NT2/D1 (cell line): ENCODE results near the gene GCNA.
"Not testable (repeated sequence)": the region's sequence is repeated elsewhere in the genome, so short reads cannot be mapped to it uniquely, and the experiment has no call there.

Source experiments
- DNase-seq: peaks from one replicate; pipeline ENCODE4 v3.0.0-alpha.2; 2011; ENCODE audit warnings: low read depth, low spot score
- H3K27me3 ChIP-seq: 2 replicates; pipeline ENCODE4 v1.6.0; 2011; ENCODE audit warnings: mild to moderate bottlenecking; ENCODE audit not compliant: insufficient read length, insufficient read depth
- H3K36me3 ChIP-seq: 2 replicates; pipeline ENCODE4 v1.6.1; 2011; ENCODE audit warnings: mild to moderate bottlenecking, low read length, mixed read lengths; ENCODE audit not compliant: insufficient read depth, insufficient read length
- H3K4me1 ChIP-seq: 2 replicates; pipeline ENCODE4 v1.5.1; 2011; ENCODE audit not compliant: insufficient read depth, insufficient read length
- H3K4me3 ChIP-seq: 2 replicates; pipeline ENCODE4 v1.5.1; 2011; ENCODE audit warnings: low read depth; ENCODE audit not compliant: insufficient read length
- H3K9ac ChIP-seq: 2 replicates; pipeline ENCODE4 v1.6.0; 2011; ENCODE audit warnings: low read depth; ENCODE audit not compliant: insufficient read length
- H3K9me3 ChIP-seq: 2 replicates; pipeline ENCODE4 v1.5.1; 2011; ENCODE audit warnings: mild to moderate bottlenecking, low read length; ENCODE audit not compliant: insufficient read depth
- SUZ12 ChIP-seq: IDR thresholded peaks from 2 replicates; pipeline ENCODE4 v1.6.1; 2011; ENCODE audit not compliant: insufficient read length, insufficient read depth; ENCODE audit errors: extremely low read depth
- YY1 ChIP-seq: IDR thresholded peaks from 2 replicates; pipeline ENCODE4 v1.6.1; 2011; ENCODE audit not compliant: insufficient read length, insufficient read depth
- ZNF274 ChIP-seq: IDR thresholded peaks from 2 replicates; pipeline ENCODE4 v1.6.1; 2011; ENCODE audit warnings: mild to moderate bottlenecking, low read depth, low read length

GCNA gene

DNA sequence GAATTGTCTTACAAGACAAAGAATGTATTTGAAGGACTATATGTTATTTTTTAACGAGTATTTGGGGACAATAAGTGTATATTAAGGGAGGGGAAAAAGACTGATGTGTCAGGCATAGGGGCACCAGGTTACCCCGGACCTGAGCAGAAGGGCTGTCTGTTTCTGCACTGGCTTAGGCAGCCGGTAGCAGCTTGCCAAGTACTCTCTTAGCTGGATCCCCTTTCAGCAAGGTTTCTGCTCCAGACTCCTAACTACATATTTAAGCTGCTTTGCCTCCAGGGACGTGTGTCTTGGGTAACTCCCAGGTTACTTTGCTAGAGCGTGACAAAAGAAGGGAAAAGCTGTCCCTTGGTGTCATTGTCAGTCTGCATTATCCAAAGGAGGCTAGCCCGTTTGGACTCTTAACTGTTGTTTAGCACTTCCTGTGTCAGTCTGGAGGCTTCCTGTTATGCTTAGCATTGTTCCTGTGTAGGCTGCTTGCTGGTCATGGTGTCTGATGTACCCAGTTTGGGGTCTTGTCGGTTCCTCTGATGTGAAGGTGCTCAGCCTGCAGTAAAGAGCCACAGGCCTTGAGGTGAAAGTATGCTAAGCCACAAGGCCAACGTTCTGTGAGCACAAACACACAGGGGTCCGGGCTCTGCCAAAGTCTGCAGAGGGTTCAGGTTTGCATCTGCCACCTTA lies 28.4 kb downstream of the GCNA start:
- Histone ChIP-seq H3K9ac (no peak overlapping the region), H3K4me1 (no peaks in the 10 kb centered on the region), H3K4me3 (no peak overlapping the region), H3K9me3 (no peaks in the 10 kb centered on the region; the same call in 1 of the 2 replicates), H3K36me3 (peaks cover 40% of the 10 kb centered on the region), H3K27me3 (no peaks in the 10 kb centered on the region)
- no peak for DNase-seq
- TF ChIP-seq YY1: no peak
- TF ChIP-seq SUZ12: no peak
- TF ChIP-seq ZNF274: no peak

DNA sequence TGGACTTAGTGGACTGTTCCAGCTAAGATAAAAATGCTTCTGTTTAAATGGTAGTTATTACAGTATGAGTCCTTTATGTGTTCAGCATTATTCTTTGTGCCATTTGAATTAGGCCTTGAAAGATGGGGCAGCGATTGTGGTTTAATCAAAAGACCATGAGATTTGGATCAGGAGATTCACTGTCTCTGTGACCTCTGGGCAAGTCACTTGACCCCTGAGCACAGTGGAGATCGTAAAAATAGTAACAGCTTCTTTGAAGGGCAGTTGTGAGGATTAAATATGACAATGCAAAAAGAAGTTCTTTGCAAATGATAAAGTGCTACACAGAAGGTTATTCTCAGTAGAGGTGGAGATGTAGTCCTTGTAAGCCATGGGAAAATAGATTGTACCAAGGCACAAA lies 29.3 kb downstream of the GCNA start:
- H3K9ac ChIP-seq: no peak overlapping the region
- H3K36me3 ChIP-seq: peaks cover 45% of the 10 kb centered on the region

DNA sequence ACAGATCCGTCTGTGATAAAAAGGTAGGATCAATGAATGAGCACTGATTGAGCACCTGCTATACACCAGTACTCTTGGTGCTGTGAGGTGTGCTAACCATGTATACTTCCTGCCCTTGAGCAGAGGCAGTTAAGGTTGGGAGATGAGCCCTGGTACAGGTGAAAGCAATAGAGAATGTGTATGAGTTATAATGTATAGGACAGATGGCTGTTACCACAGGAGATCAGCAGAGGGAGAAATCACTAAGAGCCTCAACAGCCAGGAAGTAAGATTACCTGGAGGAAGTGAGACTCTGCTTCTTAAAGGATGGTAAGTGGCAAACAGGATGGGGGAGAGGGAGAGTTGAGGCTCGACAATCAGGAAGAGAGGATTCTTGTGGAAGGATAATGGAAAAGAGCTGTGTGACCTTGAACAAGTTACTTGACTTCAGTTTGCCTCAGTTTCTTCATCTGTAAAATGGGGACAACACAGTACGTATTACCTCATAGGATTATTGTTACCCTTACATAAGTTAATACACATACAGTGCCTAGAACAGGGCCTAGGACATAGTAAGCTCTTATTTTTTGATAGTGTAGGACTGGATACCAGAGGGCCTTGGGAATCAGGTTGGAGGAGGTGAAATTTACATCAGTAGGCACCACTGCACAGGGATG lies 31.0 kb downstream of the GCNA start:
- TF ChIP-seq ZNF274 (no peak), SUZ12 (no peak), YY1 (no peak)
- Histone ChIP-seq H3K9ac (no peak overlapping the region), H3K27me3 (no peaks in the 10 kb centered on the region), H3K9me3 (no peaks in the 10 kb centered on the region), H3K4me1 (no peaks in the 10 kb centered on the region), H3K4me3 (no peak overlapping the region), H3K36me3 (peaks cover 47% of the 10 kb centered on the region)
- DNase-seq: no peak

More for the DNA sequence above, 29.3 kb downstream of the GCNA start:
- DNase-seq: no peak
- TF ChIP-seq ZNF274: no peak
- TF ChIP-seq YY1: no peak
- TF ChIP-seq SUZ12: no peak
- no peaks in the 10 kb centered on the region for H3K27me3 ChIP-seq
- no peaks in the 10 kb centered on the region for H3K4me1 ChIP-seq
- no peak overlapping the region for H3K4me3 ChIP-seq
- no peaks in the 10 kb centered on the region; the same call in 1 of the 2 replicates for H3K9me3 ChIP-seq

DNA sequence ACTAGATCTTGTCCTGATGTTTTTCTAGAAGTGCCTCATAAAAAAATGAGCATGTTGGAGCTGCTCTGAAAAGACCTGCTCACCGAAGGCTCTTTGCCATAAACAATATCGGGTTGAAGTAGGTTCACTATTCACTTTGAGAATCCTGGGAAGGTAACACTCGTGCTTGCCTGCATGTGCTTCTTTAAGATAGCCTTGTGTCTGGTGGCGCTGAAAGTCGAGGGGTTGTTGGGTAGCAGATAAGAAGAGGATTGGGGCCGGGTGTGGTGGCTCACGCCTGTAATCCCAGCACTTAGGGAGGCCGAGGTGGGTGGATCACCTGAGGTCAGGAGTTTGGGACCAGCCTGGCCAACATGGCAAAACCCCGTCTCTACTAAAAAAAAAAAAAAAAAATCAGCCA lies 33.5 kb downstream of the GCNA start:
- H3K36me3 ChIP-seq: peaks cover 28% of the 10 kb centered on the region
- H3K9ac ChIP-seq, DNase-seq, H3K4me1 ChIP-seq, H3K4me3 ChIP-seq, H3K9me3 ChIP-seq, H3K27me3 ChIP-seq: not testable (repeated sequence)

DNA sequence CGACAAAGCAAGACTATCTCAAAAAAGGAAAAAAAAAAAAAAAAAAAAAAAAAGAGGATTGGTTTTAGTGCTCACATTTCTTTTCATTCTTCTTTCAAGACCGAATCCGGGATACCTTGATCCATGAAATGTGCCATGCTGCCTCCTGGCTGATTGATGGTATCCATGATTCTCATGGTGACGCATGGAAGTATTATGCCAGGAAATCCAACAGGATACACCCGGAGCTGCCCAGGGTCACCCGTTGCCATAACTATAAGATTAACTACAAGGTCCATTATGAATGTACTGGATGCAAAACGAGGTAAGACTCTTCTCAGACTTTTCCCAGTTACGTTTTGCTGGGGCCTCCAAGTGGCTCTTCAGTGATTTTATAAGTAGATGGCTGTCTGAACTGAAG lies 34.0 kb downstream of the GCNA start:
- no peak for DNase-seq
- Histone ChIP-seq H3K4me3 (no peak overlapping the region), H3K9ac (no peak overlapping the region), H3K27me3 (no peaks in the 10 kb centered on the region), H3K9me3 (no peaks in the 10 kb centered on the region), H3K4me1 (peaks cover 5% of the 10 kb centered on the region), H3K36me3 (peaks cover 28% of the 10 kb centered on the region)
- TF ChIP-seq YY1 (no peak), SUZ12 (no peak), ZNF274 (no peak)

DNA sequence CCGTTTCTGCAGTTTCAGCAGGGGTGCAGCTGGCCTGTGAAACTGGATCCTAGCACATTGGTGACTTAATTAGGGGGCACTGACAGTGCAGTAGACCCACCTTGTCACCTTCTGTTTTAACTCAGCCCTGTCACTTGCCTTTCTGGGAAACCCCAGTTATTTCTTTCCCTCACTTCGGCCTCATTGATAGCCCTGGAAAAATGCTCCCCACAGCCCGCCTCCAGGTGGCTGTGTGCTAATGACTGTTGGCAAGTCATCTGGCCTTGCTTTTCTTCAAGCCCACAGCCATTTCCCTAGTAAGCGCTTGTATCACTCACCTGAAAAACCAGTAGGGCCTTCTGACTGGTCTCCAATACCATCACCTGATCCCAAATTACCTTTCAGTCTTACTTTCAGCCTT lies 36.8 kb downstream of the GCNA start:
- H3K9me3 ChIP-seq: no peaks in the 10 kb centered on the region
- H3K9ac ChIP-seq: no peak overlapping the region
- DNase-seq: no peak
- peaks cover 5% of the 10 kb centered on the region for H3K4me1 ChIP-seq
- no peak for TF ChIP-seq ZNF274
- no peak for TF ChIP-seq YY1
- no peak for TF ChIP-seq SUZ12
- no peak overlapping the region for H3K4me3 ChIP-seq
- H3K36me3 ChIP-seq: peaks cover 19% of the 10 kb centered on the region
- no peaks in the 10 kb centered on the region for H3K27me3 ChIP-seq

DNA sequence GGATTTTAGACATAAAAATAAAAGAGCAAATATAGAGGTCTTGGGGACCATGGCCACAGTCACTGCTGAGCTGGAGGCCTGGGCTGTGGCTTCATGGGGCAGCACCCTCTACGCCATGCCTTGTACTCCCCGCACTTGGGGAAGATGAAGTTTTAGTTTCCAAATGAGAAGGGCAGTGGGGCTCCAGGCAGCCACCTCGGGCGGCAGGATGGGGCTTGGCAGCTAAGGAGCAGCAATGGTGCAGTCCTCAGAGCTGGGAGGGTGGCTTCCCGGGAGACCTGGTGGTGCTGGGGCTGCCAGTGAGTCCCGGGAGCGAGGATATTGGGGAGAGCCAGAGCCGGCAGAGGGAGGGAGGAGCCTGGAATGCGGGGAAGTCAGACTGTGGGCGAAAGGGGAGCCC lies 37.7 kb downstream of the GCNA start:
- Histone ChIP-seq H3K27me3 (no peaks in the 10 kb centered on the region), H3K4me3 (no peak overlapping the region), H3K9ac (no peak overlapping the region), H3K9me3 (no peaks in the 10 kb centered on the region), H3K36me3 (peaks cover 15% of the 10 kb centered on the region), H3K4me1 (peaks cover 5% of the 10 kb centered on the region)
- no peak for DNase-seq
- TF ChIP-seq YY1 (no peak), ZNF274 (no peak), SUZ12 (no peak)
